GM18502 (cell line): ENCODE data around the gene REM1.

Experiments used
- ATAC-seq: cut with Tn5 transposase; IDR thresholded peaks from one replicate; pipeline ENCODE4 v1.9.1; 2021; ENCODE audit warnings: mild to moderate bottlenecking; ENCODE audit not compliant: unreplicated experiment, poor library complexity

The REM1 gene

DNA sequence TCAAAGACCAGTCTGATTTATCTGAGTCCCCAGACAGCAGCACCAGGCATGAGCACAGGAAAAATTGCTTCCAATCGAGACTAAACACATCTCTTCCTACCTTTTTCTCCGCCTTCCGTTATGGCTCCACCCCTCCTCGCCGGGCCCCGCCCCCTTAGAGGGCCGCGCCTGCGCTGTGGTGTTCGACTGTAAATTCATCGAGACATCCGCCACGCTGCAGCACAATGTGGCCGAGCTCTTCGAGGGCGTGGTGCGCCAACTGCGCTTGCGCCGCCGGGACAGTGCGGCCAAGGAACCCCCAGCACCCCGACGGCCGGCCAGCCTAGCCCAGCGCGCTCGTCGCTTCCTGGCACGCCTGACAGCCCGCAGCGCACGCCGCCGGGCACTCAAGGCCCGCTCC lies 8.9 kb downstream of the REM1 start:
- no peak for ATAC-seq

DNA sequence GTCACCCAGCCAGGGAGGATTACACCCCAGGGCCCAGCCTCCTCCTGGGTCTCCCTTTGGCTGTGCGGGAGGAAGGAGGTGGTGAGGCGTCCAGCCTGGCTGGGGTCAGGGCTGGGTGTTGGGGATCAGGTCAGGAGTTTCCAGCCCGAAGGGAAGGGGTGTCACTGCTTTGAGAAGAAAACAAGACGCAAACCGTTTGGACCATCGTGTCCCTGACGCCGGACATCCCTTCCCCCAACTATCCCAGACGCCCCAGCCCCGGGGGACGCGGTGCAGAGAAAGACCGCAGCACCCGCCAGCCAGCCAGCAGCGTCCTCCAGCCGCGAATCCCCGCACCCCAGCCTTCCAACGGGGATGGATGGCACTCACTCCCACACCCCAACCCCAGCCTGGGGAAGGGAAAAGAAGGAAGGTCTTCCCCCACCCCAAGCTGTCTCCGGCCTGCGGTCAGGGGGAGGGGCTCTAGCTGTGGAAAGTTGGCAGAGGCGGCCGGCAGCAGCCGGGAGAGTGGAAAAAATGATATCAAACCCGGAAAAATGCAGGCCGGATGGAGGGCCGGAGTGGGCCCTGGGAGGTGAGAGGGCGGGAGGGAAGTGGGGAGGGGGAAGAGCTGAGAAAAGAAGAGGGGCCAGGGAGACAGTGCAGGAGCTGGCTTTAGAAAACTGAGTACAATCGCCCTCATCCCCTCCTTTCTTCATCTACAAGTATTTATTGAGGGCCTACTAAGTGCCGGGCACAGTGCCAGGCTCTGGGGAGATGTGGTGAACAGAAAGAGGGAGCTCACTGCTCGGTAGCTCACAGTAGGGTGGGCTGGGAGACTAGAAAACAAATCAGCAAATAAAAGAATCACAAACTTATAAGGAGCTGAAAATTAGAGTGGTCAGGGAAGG lies 10.6 kb downstream of the REM1 start:
- no peak for ATAC-seq

DNA sequence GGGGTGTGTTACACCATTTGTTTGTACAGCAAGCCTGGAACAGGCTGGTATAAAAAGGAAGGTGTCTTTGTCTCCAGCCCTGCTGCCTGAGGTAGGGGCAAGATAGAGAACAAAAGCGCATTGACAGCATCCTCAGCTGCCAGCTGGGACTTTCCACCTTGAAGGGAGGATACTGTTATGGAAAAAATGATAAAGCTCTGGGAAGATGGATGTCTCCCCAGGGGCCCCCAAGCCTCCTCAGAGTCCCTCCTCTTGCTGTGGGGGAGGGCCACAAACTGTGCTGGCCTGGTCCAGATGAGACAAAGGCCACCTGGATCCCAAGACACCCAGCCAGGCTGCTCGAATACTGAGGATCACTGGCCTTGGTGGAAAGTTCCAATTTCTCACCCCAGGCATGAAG lies 13.0 kb downstream of the REM1 start:
- ATAC-seq, result no peak

DNA sequence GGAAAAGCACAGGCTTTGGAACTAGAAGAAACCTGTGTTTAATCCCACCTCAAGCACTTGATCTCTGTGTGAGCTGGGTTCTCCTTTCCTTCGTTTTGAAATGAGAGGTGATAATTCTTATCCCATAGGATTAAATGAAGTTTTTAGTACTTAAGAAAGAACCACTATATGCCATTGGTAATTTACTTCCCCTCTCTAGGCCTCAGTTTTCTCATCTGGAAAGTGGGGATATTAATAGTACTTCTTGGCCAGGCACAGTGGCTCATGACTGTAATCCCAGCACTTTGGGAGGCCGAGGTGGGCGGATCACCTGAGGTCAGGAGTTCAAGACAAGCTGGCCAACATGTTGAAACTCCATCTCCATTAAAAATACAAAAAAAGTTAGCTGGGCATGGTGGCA lies 14.1 kb downstream of the REM1 start:
- no peak for ATAC-seq

DNA sequence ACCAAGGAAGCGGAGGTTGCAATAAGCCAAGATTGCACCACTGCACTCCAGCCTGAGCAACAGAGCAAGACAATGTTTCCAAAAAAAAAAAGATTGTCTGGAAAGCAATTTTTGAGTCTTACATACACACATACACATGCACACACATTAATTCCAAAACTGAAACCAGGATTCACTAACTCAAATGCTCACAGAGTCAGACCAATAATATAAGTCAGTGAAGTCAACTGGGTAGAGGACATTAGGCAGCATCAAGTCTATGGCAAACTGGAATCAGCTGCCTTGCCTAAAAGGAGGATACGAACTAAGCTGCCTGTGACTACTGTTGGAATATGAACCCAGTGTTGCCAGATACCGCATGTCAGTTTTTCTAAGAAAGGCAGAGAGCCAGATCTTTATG lies 15.7 kb downstream of the REM1 start:
- ATAC-seq, result no peak

DNA sequence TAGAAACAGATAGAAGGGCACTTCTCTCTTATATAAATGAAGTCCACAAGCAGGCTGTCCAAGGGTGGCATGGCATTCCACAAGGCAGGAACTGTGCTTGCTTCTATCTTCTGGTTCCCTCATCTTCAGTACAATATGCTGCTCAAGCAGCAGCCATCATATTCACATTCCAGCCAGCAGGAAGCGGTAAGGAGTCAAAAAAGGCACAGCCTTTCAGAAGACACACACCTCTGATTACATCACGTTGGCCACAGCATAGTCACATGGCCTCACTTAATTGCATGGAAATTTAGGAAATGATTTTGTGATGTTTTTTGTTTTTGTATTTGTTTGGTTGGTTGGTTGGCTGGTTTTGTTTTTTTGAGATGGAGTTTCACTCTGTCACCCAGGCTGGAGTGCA lies 19.0 kb downstream of the REM1 start:
- no peak for ATAC-seq

DNA sequence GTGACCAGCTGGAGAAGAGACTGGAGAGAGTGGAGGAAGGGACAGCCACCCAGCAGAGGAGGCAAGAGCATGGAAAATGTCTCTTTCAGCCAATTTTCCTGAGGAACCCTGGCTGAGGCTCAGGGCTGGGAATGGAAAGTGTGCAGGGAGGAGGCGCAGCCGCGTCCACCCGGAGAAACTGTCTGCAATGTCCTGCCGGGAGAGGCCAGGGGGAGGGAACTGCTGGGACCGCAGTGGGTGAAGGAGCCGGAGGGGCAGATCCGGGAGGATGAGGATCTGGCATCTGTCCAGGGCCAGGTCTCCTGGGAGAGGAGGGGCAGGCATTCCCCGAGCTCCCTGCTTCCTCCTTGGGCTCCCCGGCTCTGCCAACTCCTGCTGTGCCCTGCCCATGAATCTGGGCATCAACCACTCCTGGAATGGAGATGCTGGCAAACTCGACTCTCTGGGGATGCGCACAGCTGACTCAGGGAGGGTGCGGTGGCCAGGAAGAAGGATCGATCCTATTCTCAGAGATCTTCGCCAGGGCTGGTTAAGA lies 21.7 kb downstream of the REM1 start:
- ATAC-seq, result no peak

DNA sequence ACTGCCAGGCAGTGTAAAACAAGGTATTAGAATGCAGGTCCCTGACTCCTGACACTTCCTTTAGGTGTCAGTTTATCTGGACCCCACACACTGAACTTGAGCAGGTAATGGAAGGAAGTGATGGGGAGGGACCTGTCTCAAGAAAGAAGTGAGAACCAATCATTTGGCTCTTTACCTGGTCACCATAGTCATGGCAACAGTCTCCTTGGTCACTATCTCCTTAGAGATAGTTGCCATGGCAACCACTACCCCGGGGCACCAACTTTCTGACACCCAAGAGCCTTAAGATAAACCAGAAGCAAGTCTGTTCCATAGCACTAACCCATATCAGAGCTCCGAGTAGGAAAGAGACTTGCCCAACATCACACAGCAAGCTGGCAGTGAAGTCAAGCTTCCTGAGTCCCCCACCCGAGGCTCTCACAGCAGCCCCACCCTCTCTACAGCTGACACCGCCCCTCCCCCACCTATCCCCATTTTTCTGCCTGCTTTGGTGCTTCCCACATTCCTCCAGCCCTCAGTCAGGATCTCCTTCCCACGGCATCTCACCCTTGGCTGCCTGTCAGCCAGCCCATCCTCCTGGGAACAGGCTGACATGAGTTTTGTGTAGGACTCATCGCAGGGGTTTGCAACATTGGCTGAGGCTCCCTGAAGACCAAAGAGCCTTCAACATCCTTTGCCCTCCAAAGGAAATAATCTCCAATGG lies 22.9 kb downstream of the REM1 start:
- no peak for ATAC-seq

DNA sequence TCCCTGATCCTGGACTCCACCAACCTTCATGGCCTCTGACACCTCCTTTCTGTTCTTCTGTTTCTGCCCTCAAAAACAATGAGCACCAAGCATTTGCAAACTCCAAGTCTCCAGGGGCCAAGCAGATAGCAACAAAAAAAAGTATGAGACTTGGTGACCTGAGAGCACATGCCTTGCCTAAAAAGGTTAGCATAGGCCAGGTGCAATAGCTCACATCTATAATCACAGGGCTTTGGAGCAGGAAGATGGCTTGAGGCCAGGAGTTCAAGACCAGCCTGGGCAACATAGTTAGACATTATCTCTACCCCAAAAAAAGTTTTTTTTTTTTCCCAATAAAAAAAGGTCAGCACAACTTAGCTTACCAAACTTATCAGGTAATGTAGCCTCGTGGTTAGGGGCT lies 25.4 kb downstream of the REM1 start:
- no peak for ATAC-seq

DNA sequence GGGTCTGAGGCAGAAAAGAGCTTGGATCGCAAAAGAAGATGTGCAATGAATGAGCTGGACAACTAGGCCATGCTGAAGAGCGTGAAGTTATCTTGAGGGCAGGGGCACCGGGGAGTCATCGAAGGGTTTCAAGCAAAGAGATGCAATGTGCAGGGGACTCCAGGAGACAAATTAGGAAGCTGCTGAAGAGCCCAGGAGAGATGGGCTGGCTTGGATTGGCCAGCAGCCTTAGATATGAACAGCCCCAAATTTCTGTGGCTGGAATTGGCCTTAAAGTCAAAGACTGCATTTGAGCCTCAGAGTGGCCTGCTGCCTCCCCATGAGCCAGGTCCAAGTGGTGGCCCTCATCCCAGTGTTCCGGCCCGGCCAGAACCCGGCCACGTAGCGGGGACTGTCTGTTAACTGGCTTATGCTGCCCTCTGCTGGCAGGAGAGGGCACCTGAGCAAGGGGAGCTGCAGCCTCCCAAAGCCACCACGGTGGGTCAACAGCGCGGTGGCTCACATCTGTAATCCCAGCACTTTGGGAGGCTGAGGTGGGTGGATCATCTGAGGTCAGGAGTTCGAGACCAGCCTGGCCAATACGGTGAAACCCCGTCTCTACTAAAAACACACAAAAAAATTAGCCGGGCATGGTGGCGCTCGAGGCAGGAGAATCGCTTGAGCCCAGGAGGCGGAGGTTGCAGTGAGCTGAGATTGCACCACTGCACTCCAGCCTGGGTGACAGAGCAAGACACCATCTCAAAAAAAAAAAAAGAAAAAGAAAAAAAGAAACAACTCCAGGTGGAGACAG lies 28.0 kb downstream of the REM1 start:
- peak; percentile 98 for ATAC-seq

DNA sequence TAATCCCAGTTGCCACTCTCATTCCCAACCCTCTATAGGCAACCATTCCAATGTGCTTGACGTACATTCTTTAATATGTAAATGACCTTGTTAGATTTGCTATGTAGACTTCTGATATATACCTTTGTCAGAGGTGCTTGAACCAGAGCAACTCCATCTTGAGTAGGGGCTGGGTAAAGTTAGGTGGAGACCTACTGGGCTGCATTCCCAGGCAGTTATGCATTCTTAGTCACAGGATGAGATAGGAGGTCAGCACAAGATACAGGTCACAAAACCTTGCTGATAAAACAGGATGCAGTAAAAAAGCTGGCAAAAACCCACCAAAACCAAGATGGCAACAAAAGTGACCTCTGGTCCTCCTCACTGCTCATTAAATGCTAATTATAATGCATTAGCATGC lies 30.8 kb downstream of the REM1 start:
- no peak for ATAC-seq

DNA sequence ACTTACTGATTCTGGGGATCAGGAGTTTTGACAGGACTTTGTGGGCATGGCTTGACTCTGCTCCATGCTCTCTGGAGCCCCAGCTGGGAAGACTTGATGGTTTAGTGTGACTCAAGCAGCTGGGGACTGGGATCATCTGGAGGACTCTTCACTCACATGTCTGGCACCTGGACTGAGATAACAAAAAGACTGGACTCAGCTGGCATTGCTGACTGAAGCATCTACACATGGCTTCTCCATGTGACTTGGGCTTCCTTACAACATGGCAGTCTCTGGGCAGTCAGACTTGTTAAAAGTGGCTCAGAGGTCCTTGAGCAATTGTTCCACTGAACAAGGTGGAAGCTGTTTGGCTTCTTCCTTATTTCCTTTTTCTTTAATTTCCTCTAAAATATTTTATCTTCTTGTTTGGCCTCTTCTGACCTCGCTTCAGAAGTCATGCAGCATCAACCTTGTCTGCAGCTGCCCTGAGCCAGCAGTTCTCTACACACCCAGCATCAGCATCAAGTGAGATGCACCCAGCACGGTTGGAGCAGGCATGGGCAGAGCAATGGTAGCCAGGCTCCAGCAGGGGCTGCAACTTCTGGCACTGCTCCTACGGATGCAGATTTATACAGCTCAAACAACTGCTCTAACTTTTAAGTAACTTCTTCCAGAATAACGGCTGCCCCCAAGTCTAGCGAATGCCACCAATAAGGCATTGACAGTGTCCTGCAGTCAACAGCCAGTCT lies 33.6 kb downstream of the REM1 start:
- no peak for ATAC-seq

DNA sequence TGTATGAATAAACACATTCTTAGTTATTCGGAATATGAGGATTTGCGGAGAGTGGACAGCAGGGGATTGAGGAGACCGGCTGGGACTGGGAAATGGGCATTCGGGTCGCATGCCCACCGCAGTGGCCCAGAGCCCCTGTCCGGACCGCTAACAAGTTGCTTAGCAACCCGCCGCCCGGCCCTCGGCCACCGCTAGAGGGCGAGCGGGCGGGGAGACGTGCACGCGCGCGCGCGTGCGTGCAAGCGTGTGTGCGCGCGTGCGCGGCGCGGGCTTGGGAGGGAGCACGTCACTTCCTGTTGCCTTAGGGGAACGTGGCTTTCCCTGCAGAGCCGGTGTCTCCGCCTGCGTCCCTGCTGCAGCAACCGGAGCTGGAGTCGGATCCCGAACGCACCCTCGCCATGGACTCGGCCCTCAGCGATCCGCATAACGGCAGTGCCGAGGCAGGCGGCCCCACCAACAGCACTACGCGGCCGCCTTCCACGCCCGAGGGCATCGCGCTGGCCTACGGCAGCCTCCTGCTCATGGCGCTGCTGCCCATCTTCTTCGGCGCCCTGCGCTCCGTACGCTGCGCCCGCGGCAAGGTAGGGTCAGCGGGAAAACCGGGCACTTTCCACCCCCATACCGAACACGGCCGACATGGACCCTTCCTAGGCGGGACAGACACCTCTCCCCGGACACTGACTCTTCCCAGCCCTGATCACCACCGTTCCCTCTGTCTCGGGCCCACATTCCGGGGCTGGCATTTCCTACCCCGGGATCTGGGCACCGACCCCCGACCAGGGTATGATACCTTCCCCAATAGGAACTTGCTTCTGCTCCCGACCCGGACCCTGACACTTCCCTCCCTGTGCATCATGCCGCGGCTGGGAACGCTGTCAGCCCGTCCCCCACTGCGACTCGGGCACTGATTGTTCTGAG lies 39.3 kb downstream of the REM1 start, which contains the start of gene HM13:
HM13 (plus strand) TSS at position 289 of the 918 bp plus-strand sequence; CDS start at position 399, 110 bp downstream.
- ATAC-seq, result peak; percentile 83

DNA sequence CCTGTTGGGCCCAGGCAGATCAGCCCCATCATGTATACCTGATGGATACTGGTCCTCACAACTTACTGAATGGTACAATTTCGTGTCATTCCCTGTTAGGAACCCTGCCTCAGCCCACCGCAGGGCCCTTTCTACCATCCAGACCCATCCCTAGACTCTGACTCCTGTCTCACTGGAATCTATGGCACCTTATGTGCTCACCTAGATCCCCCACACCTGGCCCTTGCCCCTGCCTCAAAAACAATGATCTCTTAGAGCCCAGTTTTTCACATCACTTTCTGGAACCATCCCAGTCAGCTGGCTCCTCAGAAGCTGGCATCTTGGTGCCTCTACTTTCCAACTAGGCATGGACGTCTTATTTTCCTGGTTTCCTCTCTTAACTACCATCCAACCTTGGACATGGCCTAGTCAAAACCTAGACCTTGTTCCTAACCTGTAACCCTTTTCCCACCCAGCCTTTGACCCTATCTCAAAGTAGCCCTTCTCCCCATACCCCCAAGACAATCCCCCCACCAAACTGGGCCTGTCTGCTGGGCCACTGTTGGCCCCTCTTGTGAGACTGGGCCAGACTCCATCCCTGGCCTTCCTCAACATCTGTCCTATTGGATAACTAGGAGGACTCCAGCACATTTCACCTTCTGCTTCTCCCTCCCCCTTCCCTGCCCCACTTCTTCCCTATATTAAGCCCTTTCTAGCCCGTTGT lies 40.1 kb downstream of the REM1 start:
- peak; percentile 4 for ATAC-seq

DNA sequence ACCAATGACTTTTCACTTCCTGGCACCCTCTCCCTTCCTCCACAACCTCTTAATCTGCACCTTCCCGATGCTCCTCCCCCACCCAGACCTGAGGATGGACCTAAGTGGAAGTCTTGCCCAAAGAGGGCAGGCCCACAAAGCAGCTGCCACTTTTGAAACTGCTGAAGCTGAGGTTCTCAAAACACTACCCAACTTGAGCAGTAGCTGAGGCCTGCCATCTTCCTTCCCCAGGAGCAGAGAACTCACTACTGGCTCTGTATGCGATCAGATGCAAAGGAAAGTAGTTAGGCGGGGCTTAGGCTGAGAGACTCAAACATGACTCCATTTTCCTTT lies 40.7 kb downstream of the REM1 start:
- no peak for ATAC-seq

DNA sequence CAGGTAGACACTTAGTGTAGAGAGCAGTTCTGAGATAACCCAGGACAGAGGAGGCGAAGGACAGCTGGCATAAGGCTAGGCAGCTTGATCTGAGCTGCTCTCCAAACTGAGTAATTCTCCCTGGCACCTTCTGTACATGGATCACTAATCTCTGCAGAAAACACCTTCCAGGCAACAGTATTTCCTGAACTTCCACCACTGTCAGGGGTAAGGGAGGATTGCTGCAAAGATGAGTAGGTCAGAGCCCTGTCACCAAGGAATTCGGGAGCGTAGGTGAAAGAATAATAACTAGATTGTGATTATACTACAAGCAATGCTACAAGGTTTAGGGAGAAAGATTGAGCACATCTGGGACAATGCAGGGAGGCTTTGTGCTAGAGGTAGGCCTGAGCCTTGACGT lies 41.1 kb downstream of the REM1 start:
- no peak for ATAC-seq

DNA sequence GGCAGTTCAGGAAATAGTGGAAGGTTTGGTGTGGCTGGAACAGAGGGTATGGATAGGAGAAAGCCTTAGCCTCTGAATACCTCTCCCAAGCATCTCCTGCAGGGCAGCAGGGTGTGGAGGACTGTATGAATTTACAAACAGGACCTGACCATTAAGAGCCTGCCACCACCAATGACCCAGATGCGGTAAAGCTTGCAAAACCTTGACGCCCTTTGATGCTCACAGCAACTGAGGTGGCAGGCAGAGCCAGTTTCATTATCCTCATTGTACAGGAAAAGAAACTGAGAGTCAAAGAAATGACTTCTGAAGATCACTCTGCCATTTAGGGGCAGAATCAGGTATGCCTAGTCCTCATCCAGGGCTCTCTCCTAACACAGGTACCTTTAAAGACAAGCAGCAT lies 41.6 kb downstream of the REM1 start:
- no peak for ATAC-seq

DNA sequence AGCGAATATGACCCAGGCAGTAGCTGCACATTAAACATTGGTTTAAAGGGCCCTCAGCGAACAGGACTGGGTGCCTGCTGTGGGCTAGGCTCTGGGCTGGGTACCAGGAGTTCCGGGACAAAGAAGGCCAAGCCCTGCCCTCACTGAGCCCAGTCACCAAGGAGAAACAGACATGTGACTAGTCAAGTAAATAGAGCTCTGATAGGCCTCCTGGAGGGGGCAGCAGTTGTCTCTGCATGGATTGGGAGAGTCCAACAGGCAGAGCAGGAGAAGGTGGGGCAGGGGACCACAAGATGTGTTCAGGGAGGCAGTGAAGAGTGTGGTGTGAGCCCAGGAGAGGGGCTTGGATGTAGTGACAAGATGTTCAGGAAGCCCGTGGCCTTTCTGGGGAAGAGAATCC lies 42.3 kb downstream of the REM1 start:
- no peak for ATAC-seq
